ENCODE data around the gene SCCPDH. TPM values are rescaled to one million over a fixed set of nuclear protein-coding genes. Genes with fewer than 3 reads are reported as not detected.
"Not testable (repeated sequence)": the region's sequence is repeated elsewhere in the genome, so short reads cannot be mapped to it uniquely, and the experiment has no call there.

SCCPDH gene
- total RNA-seq, 1 experiment from 2014 or later, result 26.4 TPM

DNA sequence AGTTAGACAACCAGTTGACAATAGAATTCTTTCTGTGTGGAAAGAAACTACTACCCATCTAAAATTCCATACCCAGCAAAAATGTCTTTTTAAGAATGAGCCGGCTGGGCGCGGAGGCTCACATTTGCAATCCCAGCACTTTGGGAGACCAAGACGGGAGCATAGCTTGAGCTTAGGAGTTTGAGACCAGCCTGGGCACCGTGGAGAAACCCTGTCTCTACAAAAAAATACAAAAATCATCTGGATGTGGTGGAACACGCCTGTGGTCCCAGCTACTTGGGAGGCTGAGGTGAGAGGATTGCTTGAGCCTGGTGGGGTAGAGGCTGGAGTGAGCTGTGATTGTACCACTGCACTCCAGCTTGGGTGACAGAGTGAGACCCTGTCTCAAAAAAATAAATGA, 79.2 kb downstream of the SCCPDH start:
- H3K4me1 ChIP-seq, result peaks cover 37% of the 10 kb centered on the region
- no peaks in the 10 kb centered on the region for H3K27me3 ChIP-seq
- no peaks in the 10 kb centered on the region for H3K36me3 ChIP-seq
- no peak overlapping the region for H3K4me3 ChIP-seq
- DNase-seq, result no peak
- H3K9me3 ChIP-seq (replicated peaks), result no peaks in the 10 kb centered on the region
- no peak overlapping the region for H3K27ac ChIP-seq

- H3K4me3 ChIP-seq, result no peak overlapping the region
- H3K27me3 ChIP-seq, result no peaks in the 10 kb centered on the region
- DNase-seq, result no peak
- H3K4me1 ChIP-seq, result peaks cover 32% of the 10 kb centered on the region
- H3K27ac ChIP-seq, result no peak overlapping the region
- H3K36me3 ChIP-seq, result no peaks in the 10 kb centered on the region
- H3K9me3 ChIP-seq (replicated peaks), result no peaks in the 10 kb centered on the region
Measured at GRCh38 chr1:246803883-246804282, 79.7 kb downstream of the SCCPDH start.

DNA sequence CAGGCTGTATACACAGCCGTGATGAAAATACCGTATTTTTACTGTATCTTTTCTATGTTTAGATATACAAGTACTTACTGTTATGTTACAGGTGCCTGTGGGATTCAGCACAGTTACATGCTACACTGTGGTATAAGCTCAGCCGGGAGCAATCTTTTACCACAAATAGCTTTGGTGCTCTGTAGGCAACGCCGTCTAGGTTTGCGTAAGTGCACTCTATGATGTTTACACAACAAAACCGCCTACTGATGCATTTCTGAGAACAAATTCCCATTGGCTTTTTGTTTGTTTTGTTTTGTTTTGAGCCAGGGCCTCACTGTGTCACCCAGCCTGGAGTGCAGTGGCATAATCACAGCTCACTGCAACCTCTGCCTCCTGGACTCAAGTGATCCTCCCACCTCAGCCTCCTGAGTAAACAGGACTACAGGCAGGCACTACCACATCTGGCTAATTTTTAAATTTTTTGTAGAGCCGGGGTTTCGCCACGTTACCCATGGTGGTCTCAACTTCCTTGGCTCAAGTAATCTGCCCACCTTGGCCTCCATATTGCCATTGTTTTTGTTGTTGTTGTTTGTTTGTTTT, 81.0 kb downstream of the SCCPDH start:
- no peaks in the 10 kb centered on the region for H3K9me3 ChIP-seq (replicated peaks)
- H3K4me3 ChIP-seq, result no peak overlapping the region
- no peaks in the 10 kb centered on the region for H3K27me3 ChIP-seq
- H3K27ac ChIP-seq, result no peak overlapping the region
- no peak for DNase-seq
- H3K4me1 ChIP-seq, result peaks cover 18% of the 10 kb centered on the region
- H3K36me3 ChIP-seq, result no peaks in the 10 kb centered on the region

DNA sequence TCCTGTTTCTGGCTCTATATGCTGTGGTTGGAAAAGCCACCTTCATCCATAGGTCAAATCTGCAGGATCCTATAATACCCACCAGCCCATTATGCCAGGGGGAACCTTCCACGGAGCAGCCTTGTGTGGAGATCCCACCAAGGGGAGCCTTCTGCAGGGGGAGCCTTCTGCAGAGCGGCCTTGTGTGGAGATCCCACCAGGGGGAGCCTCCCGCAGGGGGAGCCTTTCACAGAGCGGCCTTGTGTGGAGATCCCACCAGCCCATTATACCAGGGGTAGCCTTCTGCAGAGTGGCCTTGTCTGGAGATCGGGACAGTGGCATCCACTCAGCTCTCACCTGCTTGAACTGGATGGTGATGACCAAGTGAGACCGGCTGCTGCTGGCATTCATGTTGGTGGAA, 85.3 kb downstream of the SCCPDH start:
- Histone ChIP-seq H3K4me3 (no peak overlapping the region), H3K9me3 (replicated peaks) (no peaks in the 10 kb centered on the region), H3K4me1 (no peaks in the 10 kb centered on the region), H3K36me3 (no peaks in the 10 kb centered on the region), H3K27me3 (no peaks in the 10 kb centered on the region), H3K27ac (no peak overlapping the region)
- DNase-seq, result no peak

DNA sequence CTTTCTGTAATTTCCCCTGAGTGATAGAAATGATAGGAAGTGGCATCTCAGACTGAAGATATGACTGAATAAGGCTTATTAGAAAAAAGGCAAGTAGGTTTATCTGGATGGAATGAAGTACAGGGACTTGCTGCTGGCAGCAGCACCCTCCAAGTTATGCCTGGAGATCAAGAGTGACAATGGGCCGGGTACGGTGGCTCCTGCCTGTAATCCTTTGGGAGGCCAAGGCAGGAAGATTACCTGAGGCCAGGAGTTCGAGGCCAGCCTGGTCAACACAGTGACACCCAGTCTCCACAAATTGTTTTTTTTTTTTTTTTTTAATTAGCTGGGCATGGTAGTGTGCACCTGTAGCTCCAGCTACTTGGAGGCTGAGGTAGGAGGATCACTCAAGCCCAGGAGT, 87.8 kb downstream of the SCCPDH start:
- Histone ChIP-seq H3K9me3 (replicated peaks) (no peaks in the 10 kb centered on the region), H3K4me1 (no peaks in the 10 kb centered on the region)
- no peak for DNase-seq

DNA sequence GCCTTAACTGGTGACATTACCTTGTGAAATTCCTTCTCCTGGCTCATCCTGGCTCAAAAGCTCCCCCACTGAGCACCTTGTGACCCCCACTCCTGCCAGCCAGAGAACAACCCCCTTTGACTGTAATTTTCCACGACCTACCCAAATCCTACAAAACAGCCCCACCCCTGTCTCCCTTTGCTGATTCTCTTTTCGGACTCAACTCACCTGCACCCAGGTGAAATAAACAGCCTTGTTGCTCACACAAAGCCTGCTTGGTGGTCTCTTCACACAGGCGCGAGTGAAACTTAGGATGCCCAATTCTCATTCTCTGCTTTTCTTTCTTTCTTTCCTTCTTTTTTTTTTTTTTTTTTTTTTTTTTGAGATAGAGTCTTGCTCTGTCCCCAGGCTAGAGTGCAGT, 89.1 kb downstream of the SCCPDH start:
- not testable (repeated sequence) for DNase-seq; H3K4me1 ChIP-seq; H3K27me3 ChIP-seq; H3K36me3 ChIP-seq; H3K4me3 ChIP-seq; H3K27ac ChIP-seq; H3K9me3 ChIP-seq (replicated peaks)

More for the DNA sequence above, 87.8 kb downstream of the SCCPDH start:
- no peaks in the 10 kb centered on the region for H3K27me3 ChIP-seq
- H3K27ac ChIP-seq, result no peak overlapping the region
- no peak overlapping the region for H3K4me3 ChIP-seq
- no peaks in the 10 kb centered on the region for H3K36me3 ChIP-seq

GRCh38 chr1:246814890-246815289, 90.7 kb downstream of the SCCPDH start:
- Histone ChIP-seq H3K27ac (no peak overlapping the region), H3K9me3 (replicated peaks) (no peaks in the 10 kb centered on the region), H3K36me3 (no peaks in the 10 kb centered on the region), H3K4me3 (no peak overlapping the region), H3K4me1 (no peaks in the 10 kb centered on the region), H3K27me3 (no peaks in the 10 kb centered on the region)
- no peak for DNase-seq

- H3K9me3 ChIP-seq (replicated peaks), result no peaks in the 10 kb centered on the region
- no peak overlapping the region for H3K27ac ChIP-seq
- no peak for DNase-seq
- no peaks in the 10 kb centered on the region for H3K36me3 ChIP-seq
- H3K4me1 ChIP-seq, result no peaks in the 10 kb centered on the region
- no peaks in the 10 kb centered on the region for H3K27me3 ChIP-seq
- H3K4me3 ChIP-seq, result no peak overlapping the region
Measured at GRCh38 chr1:246815693-246816270, 91.6 kb downstream of the SCCPDH start.

Other genes starting within 250 kb of the SCCPDH start
- gene SMYD3, start 217.1 kb upstream of the SCCPDH start, total RNA-seq (2014; rRNA removed; shearing (Covaris generic)), result 18.1 and 18.4 TPM in 2 replicates
- 22.8 and 23.5 TPM in 2 replicates for gene TFB2M, start 158.1 kb upstream of the SCCPDH start, total RNA-seq (2014; rRNA removed; shearing (Covaris generic))
- gene CNST, start 158.0 kb upstream of the SCCPDH start, total RNA-seq (2014; rRNA removed; shearing (Covaris generic)), result 15.2 and 17.7 TPM in 2 replicates
- 49.2 and 58.2 TPM in 2 replicates for gene AHCTF1, start 207.5 kb downstream of the SCCPDH start, total RNA-seq (2014; rRNA removed; shearing (Covaris generic))

Data from SJCRH30 (cell line).